Endothelial cell of umbilical vein (primary cell): ENCODE results near the gene COQ4. TPM values are rescaled to one million over a fixed set of nuclear protein-coding genes. Genes with fewer than 3 reads are reported as not detected.

Experiments
- BruUV-seq: library from RNA; stranded (reverse); fragments of 400-500 nt; replicated peaks from 2 replicates; lab custom pipeline; 2021; lab: Mats Ljungman, UMichigan
- CTCF ChIA-PET: fragments of 300-600, 350-600 bp; sonication (Branson Sonifier 250); formaldehyde crosslinking; loops from one replicate; lab custom pipeline; 2021; ENCODE audit warnings: antibody characterized with exemption, inconsistent platforms; lab: Charles Lee
- POLR2A ChIA-PET: fragments of 300-600, 350-600 bp; sonication (Branson Sonifier 250); formaldehyde crosslinking; loops from one replicate; lab custom pipeline; 2021; ENCODE audit warnings: antibody characterized with exemption, inconsistent platforms; lab: Charles Lee
- DNase-seq: peaks from one replicate; pipeline ENCODE4 v3.0.0-alpha.2; 2011; ENCODE audit warnings: low read depth, low spot score
- FAIRE-seq: peaks from 2 replicates; lab custom pipeline; 2011; peaks lifted over from hg19 to GRCh38; lab: Jason Lieb, UNC
- H2AFZ ChIP-seq: 2 replicates; pipeline ENCODE4 v1.6.0; 2012; ENCODE audit warnings: low read depth, low read length, control low read depth, inconsistent platforms
- H3K27ac ChIP-seq: 2 replicates; pipeline ENCODE4 v1.5.1; 2011; ENCODE audit warnings: low read depth, mild to moderate bottlenecking, control low read depth, low read length, moderate library complexity; ENCODE audit not compliant: insufficient read depth
- H3K27me3 ChIP-seq, 2 experiments: 2 replicates each; pipeline versions ENCODE4 v1.6.0 to v1.6.1; 2011; ENCODE audit warnings: low read length in 2 of 2, mixed read lengths in 1 of 2; ENCODE audit not compliant: control insufficient read depth in 2 of 2, insufficient read depth in 2 of 2
- H3K36me3 ChIP-seq, 2 experiments: 2 replicates in 1 of 2; 3 replicates in 1 of 2; pipeline ENCODE4 v1.5.1; 2011; ENCODE audit warnings: low read length in 2 of 2, mild to moderate bottlenecking in 1 of 2, moderate library complexity in 1 of 2; ENCODE audit not compliant: control insufficient read depth in 2 of 2, insufficient read depth in 2 of 2; ENCODE audit errors: extremely low read depth in 1 of 2
- H3K4me1 ChIP-seq: 3 replicates; pipeline ENCODE4 v1.5.1; 2011; ENCODE audit warnings: mild to moderate bottlenecking, low read length; ENCODE audit not compliant: control insufficient read depth, insufficient read depth; ENCODE audit errors: extremely low read depth
- H3K4me2 ChIP-seq: 2 replicates; pipeline ENCODE4 v1.6.1; 2011; ENCODE audit warnings: low read length, control low read depth, mixed read lengths; ENCODE audit not compliant: insufficient read depth
- H3K4me3 ChIP-seq, 3 experiments: fragments of 200-600 bp in 1 of 3; sonication (generic), shearing (Covaris generic) in 1 of 3; replicated peaks in 1 of 3; 2 replicates each; pipeline ENCODE4 v1.5.1; 2011 to 2016; ENCODE audit warnings: control low read depth in 3 of 3, low read length in 3 of 3, mild to moderate bottlenecking in 2 of 3, inconsistent platforms in 1 of 3, low read depth in 1 of 3, moderate library complexity in 1 of 3; ENCODE audit not compliant: insufficient read depth in 1 of 3
- H3K79me2 ChIP-seq: 2 replicates; pipeline ENCODE4 v1.6.0; 2012; ENCODE audit warnings: low read length, inconsistent platforms; ENCODE audit not compliant: control insufficient read depth, insufficient read depth
- H3K9ac ChIP-seq: replicated peaks from 2 replicates; pipeline ENCODE3; 2011; ENCODE audit warnings: low read length, control low read depth; ENCODE audit not compliant: insufficient read depth; ENCODE audit errors: extremely low read depth
- H3K9me1 ChIP-seq: replicated peaks from 3 replicates; pipeline ENCODE4 v1.6.0; 2011; ENCODE audit warnings: mild to moderate bottlenecking, low read length; ENCODE audit not compliant: control insufficient read depth, insufficient read depth; ENCODE audit errors: extremely low read depth
- H3K9me3 ChIP-seq: replicated peaks from 2 replicates; pipeline ENCODE4 v1.5.1; 2012; ENCODE audit warnings: low read length, inconsistent platforms; ENCODE audit not compliant: control insufficient read depth, insufficient read depth
- H4K20me1 ChIP-seq: replicated peaks from 2 replicates; pipeline ENCODE3; 2011; ENCODE audit warnings: mild to moderate bottlenecking, low read length; ENCODE audit not compliant: control insufficient read depth, insufficient read depth; ENCODE audit errors: extremely low read depth
- CTCF ChIP-seq, 2 donors: IDR thresholded peaks; 1 replicate in 1 of 2; 2 replicates in 1 of 2; pipeline ENCODE4 v1.5.1; 2011; ENCODE audit warnings: low read length in 2 of 2, mild to moderate bottlenecking in 2 of 2, moderate library complexity in 2 of 2, control low read depth in 1 of 2, inconsistent platforms in 1 of 2, low read depth in 1 of 2; ENCODE audit not compliant: insufficient read depth in 1 of 2; ENCODE audit errors: extremely low read depth in 1 of 2
- EZH2 ChIP-seq: IDR thresholded peaks from 2 replicates; pipeline ENCODE4 v1.6.1; 2012; ENCODE audit warnings: borderline replicate concordance, low read depth, mild to moderate bottlenecking, moderate library complexity, low read length, inconsistent platforms; ENCODE audit not compliant: severe bottlenecking
- FOS ChIP-seq: IDR thresholded peaks from 2 replicates; pipeline ENCODE4 v1.6.1; 2011; ENCODE audit warnings: mild to moderate bottlenecking, low read length, moderate library complexity, borderline replicate concordance; ENCODE audit not compliant: insufficient read depth
- GATA2 ChIP-seq: IDR thresholded peaks from 2 replicates; pipeline ENCODE4 v1.7.0; 2011; ENCODE audit warnings: low read depth, mild to moderate bottlenecking, moderate library complexity, mixed read lengths, low read length; ENCODE audit not compliant: insufficient read length, insufficient read depth
- JUN ChIP-seq: IDR thresholded peaks from 2 replicates; pipeline ENCODE4 v1.6.1; 2011; ENCODE audit warnings: borderline replicate concordance, low read depth; ENCODE audit not compliant: insufficient read length, insufficient read depth
- MAX ChIP-seq: IDR thresholded peaks from 2 replicates; pipeline ENCODE4 v1.6.1; 2011; ENCODE audit not compliant: insufficient read depth, insufficient read length
- MYC ChIP-seq: IDR thresholded peaks from one replicate; pipeline ENCODE4 v1.6.1; 2011; ENCODE audit warnings: mild to moderate bottlenecking, low read depth, low read length
- POLR2A ChIP-seq: IDR thresholded peaks from 2 replicates; pipeline ENCODE4 v1.6.1; 2012; ENCODE audit warnings: low read depth, mild to moderate bottlenecking, control low read depth, low read length
- POLR2AphosphoS5 ChIP-seq: IDR thresholded peaks from 2 replicates; pipeline ENCODE4 v1.6.1; 2012; ENCODE audit warnings: low read depth, mild to moderate bottlenecking, control low read depth, low read length, moderate library complexity; ENCODE audit not compliant: insufficient read depth
- dilution Hi-C: fragments of 300-500 bp; cut with MboI; formaldehyde crosslinking; loops from one replicate; pipeline ENCODE4 v1.15.0; 2019; ENCODE audit warnings: low sequenced_read_pairs; ENCODE audit not compliant: extremely low pct_ligation_motif_present
- intact Hi-C: fragments of 100-400 bp; cut with micrococcal nuclease; formaldehyde crosslinking; loops from one replicate; pipeline ENCODE4 v1.10.0; 2022
- polyA plus RNA-seq, 4 experiments: library from polyadenylated mRNA; depleted of rRNA in 3 of 4; stranded (reverse) in 3 of 4; unstranded in 1 of 4; fragments of >200 nt; gene quantifications; 2 replicates each; pipeline versions ENCODE4 v1.2.1 to v1.2.3, GENCODE V29; 2011 to 2012; ENCODE audit warnings: missing spikeins in 1 of 4
- total RNA-seq: library from RNA; stranded (reverse); gene quantifications from 2 replicates; pipeline ENCODE4 v1.2.3, GENCODE V29; 2021

The COQ4 gene
- total and polyA plus RNA-seq, 2 donors (not counting 3 experiments of a cell fraction or from before 2014, with no cell fraction given): 44.4 to 78.1 TPM

- BruUV-seq: no TSS peak
- H3K4me2 ChIP-seq: no peak overlapping the region
- no peak overlapping the region for H3K27ac ChIP-seq
- no peaks in the 10 kb centered on the region for H3K27me3 ChIP-seq
- H3K36me3 ChIP-seq: peaks cover 3 to 11% of the 10 kb centered on the region in 2 experiments
- ChIA-PET CTCF (interaction anchor here (1.5 kb wide), 1 partner anchor 11 kb away, joined by 6 read pairs; no protein-coding TSS in a partner anchor), POLR2A (no interaction called here)
- H3K9ac ChIP-seq: no peak overlapping the region
- H3K9me1 ChIP-seq: no peaks in the 10 kb centered on the region
- H3K9me3 ChIP-seq: no peaks in the 10 kb centered on the region
- FAIRE-seq (no peak), DNase-seq (no peak)
- no peak for TF ChIP-seq MYC
- no peak for TF ChIP-seq FOS
- H2AFZ ChIP-seq: no peak overlapping the region
- dilution Hi-C loops (no loop called here), intact Hi-C loops (no loop called here)
- H3K79me2 ChIP-seq: peaks cover 25% of the 10 kb centered on the region
- H4K20me1 ChIP-seq: no peaks in the 10 kb centered on the region
- peaks cover 12% of the 10 kb centered on the region for H3K4me1 ChIP-seq
- H3K4me3 ChIP-seq: no peak overlapping the region
These were observed 3.0 kb downstream of the COQ4 start for GRCh38 chr9:128325629-128326028.

GRCh38 chr9:128333451-128333869 is 10.8 kb downstream of the COQ4 start:
- no peak for FAIRE-seq
- Histone ChIP-seq H3K4me1 (no peaks in the 10 kb centered on the region), H3K4me3 (no peak overlapping the region), H3K79me2 (no peaks in the 10 kb centered on the region), H3K36me3 (peaks cover 0 to 8% of the 10 kb centered on the region in 2 experiments), H3K9me1 (no peaks in the 10 kb centered on the region), H3K27ac (no peak overlapping the region), H3K9ac (no peak overlapping the region), H3K9me3 (no peaks in the 10 kb centered on the region), H3K27me3 (no peaks in the 10 kb centered on the region), H4K20me1 (no peaks in the 10 kb centered on the region), H2AFZ (no peak overlapping the region), H3K4me2 (no peak overlapping the region)
- CTCF ChIA-PET: interaction anchor here (1.0 to 2.8 kb wide), 2 partner anchors 38 to 140 kb away, joined by 3 to 11 read pairs; no protein-coding TSS in a partner anchor
- intact Hi-C loops: no loop called here
- TF ChIP-seq JUN (no peak), CTCF (IDR thresholded peaks at IDR 0.05; ENCODE audit: extremely low read depth in 1 of 2, insufficient read depth in 1 of 2, low read depth in 1 of 2, low read length in 2 of 2) (no peak), POLR2AphosphoS5 (no peak), POLR2A (no peak), FOS (no peak), MYC (no peak), GATA2 (no peak), MAX (no peak), EZH2 (no peak)
- BruUV-seq: no TSS peak
- dilution Hi-C loops: no loop called here
- POLR2A ChIA-PET: interaction anchor here (0.6 kb wide), 1 partner anchor 38 kb away, joined by 4 read pairs; no protein-coding TSS in a partner anchor
- no peak for DNase-seq
